ENCODE results near the gene RASA4.
"Not testable (repeated sequence)": the region's sequence is repeated elsewhere in the genome, so short reads cannot be mapped to it uniquely, and the experiment has no call there.

Gene RASA4

GRCh38 chr7:102635354-102635753 lies 18.8 kb upstream of the RASA4 start:
- not testable (repeated sequence) for DNase-seq; H3K27me3 ChIP-seq (ENCODE audit: insufficient read depth, low read length, poor library complexity); H3K9me3 ChIP-seq (ENCODE audit: insufficient read depth, low read length, severe bottlenecking); H3K4me3 ChIP-seq (ENCODE audit: low read depth in 1 of 2, low read length in 2 of 2); H3K9ac ChIP-seq (ENCODE audit: low read depth, low read length); H3K4me1 ChIP-seq (ENCODE audit: insufficient read depth, low read length); H3K4me2 ChIP-seq (ENCODE audit: insufficient read depth, low read length); H3K27ac ChIP-seq (ENCODE audit: low read length); H4K20me1 ChIP-seq (ENCODE audit: insufficient read depth, low read length); ATAC-seq (ENCODE audit: insufficient read depth, low read depth); H2AFZ ChIP-seq (ENCODE audit: low read depth, low read length); H3K36me3 ChIP-seq (ENCODE audit: insufficient read depth, low read length); H3K79me2 ChIP-seq (ENCODE audit: insufficient read depth, low read length)

DNA sequence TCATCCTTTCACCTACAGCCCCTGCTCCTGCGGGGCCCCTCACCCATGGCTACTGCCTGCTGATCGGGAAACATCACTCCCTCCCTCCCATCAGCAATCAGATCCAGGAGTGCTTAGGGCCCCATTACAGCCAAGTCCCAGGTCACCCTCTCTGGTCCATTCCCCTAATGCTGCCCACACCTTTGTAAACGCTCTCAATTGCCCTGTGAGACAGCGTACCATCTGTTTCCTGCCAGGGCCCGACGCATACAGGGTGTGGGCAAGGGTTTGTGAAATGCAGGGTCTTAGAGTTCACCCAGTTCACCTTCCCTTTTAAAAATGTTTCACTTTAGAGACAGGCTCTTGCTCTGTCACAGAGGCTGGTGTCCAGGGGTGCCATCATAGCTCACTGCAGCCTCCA lies 17.7 kb upstream of the RASA4 start:
- DNase-seq; H3K9me3 ChIP-seq (ENCODE audit: insufficient read depth, low read length, severe bottlenecking); ATAC-seq (ENCODE audit: insufficient read depth, low read depth); H3K27me3 ChIP-seq (ENCODE audit: insufficient read depth, low read length, poor library complexity); H3K4me3 ChIP-seq (ENCODE audit: low read depth in 1 of 2, low read length in 2 of 2); H2AFZ ChIP-seq (ENCODE audit: low read depth, low read length); H3K4me2 ChIP-seq (ENCODE audit: insufficient read depth, low read length); H3K4me1 ChIP-seq (ENCODE audit: insufficient read depth, low read length); H4K20me1 ChIP-seq (ENCODE audit: insufficient read depth, low read length); H3K9ac ChIP-seq (ENCODE audit: low read depth, low read length); H3K27ac ChIP-seq (ENCODE audit: low read length); H3K79me2 ChIP-seq (ENCODE audit: insufficient read depth, low read length); H3K36me3 ChIP-seq (ENCODE audit: insufficient read depth, low read length): not testable (repeated sequence)

DNA sequence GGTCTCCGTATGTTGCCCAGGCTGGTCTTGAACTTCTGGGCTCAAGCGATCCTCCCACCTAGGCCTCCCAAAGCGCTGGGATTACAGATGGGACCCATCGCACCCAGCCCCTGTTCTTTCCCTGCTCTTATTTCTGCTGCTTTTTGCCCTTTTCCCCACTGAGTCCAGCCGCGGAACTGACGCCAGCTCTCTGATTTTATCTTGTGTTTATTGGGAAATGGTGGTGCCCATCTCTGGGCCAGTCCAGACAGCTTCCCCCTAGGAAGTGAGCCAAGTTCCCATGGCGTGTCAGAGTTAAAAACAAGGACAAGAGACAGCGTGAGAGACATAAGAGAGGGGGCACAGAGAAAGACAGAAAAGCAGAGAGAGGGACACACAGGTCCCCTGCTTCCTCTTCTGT lies 14.1 kb upstream of the RASA4 start:
- H3K4me3 ChIP-seq (ENCODE audit: low read depth in 1 of 2, low read length in 2 of 2); H2AFZ ChIP-seq (ENCODE audit: low read depth, low read length); H4K20me1 ChIP-seq (ENCODE audit: insufficient read depth, low read length); ATAC-seq (ENCODE audit: insufficient read depth, low read depth); H3K36me3 ChIP-seq (ENCODE audit: insufficient read depth, low read length); H3K9ac ChIP-seq (ENCODE audit: low read depth, low read length); H3K79me2 ChIP-seq (ENCODE audit: insufficient read depth, low read length); H3K27me3 ChIP-seq (ENCODE audit: insufficient read depth, low read length, poor library complexity); H3K4me2 ChIP-seq (ENCODE audit: insufficient read depth, low read length); DNase-seq; H3K27ac ChIP-seq (ENCODE audit: low read length); H3K4me1 ChIP-seq (ENCODE audit: insufficient read depth, low read length); H3K9me3 ChIP-seq (ENCODE audit: insufficient read depth, low read length, severe bottlenecking): not testable (repeated sequence)

DNA sequence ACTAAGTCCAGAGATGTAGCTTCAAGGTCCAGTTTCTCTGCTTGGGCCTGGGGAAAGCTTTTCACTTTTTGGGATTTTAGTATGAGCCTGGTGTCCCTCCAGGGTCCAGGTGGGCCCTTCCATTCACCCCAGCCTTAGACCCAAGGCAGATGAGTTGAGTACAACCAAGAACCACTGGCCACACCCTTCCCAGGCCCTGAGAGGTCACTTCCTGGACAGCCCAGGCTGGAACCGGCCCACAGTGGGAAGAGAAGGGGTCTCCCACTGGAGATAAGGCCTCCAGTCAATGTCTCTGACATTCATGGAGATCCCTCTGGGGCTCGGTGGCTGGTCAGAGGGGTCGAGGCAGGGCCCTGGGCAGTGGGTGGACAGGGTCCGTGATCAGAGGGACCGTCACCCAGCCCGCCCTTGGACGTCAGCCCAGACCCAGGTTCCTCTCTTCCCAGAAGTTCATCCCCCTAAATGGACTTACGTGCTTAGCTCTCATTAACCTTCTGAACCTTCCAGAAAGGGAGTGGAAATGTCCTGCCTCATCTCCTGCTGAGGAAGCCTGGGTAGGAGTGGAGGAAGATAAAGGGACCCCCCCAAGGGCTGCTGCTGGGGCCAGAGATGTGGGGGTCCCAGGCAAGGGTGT lies 10.8 kb upstream of the RASA4 start:
- not testable (repeated sequence) for H3K27ac ChIP-seq (ENCODE audit: low read length); DNase-seq; H3K4me3 ChIP-seq (ENCODE audit: low read depth in 1 of 2, low read length in 2 of 2); H2AFZ ChIP-seq (ENCODE audit: low read depth, low read length); H3K9me3 ChIP-seq (ENCODE audit: insufficient read depth, low read length, severe bottlenecking); H3K36me3 ChIP-seq (ENCODE audit: insufficient read depth, low read length); H3K79me2 ChIP-seq (ENCODE audit: insufficient read depth, low read length); H3K4me1 ChIP-seq (ENCODE audit: insufficient read depth, low read length); H3K9ac ChIP-seq (ENCODE audit: low read depth, low read length); H3K27me3 ChIP-seq (ENCODE audit: insufficient read depth, low read length, poor library complexity); ATAC-seq (ENCODE audit: insufficient read depth, low read depth); H4K20me1 ChIP-seq (ENCODE audit: insufficient read depth, low read length); H3K4me2 ChIP-seq (ENCODE audit: insufficient read depth, low read length)

DNA sequence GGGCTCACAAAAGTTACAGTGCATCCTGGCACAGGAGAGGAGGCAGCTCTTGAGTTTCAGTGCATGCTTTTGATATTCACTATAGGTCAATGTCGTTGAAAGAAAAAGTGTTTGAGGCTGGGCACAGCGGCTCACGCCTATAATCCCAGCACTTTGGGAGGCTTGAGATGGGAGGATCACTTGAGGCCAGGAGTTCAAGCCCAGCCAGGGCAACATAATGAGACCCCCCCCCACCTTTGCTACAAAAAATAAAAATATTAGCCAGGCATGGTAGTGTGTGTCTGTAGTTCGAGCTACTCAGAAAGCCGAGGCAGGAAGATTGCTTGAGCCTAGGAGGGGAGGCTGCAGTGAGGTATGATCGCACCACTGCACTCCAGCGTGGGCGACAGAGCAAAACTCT lies 1.6 kb upstream of the RASA4 start:
- not testable (repeated sequence) for H3K4me2 ChIP-seq (ENCODE audit: insufficient read depth, low read length); H3K4me1 ChIP-seq (ENCODE audit: insufficient read depth, low read length); H3K9ac ChIP-seq (ENCODE audit: low read depth, low read length); H4K20me1 ChIP-seq (ENCODE audit: insufficient read depth, low read length); DNase-seq; H3K4me3 ChIP-seq (ENCODE audit: low read depth in 1 of 2, low read length in 2 of 2); H3K79me2 ChIP-seq (ENCODE audit: insufficient read depth, low read length); ATAC-seq (ENCODE audit: insufficient read depth, low read depth); H3K27ac ChIP-seq (ENCODE audit: low read length); H3K27me3 ChIP-seq (ENCODE audit: insufficient read depth, low read length, poor library complexity); H3K36me3 ChIP-seq (ENCODE audit: insufficient read depth, low read length); H3K9me3 ChIP-seq (ENCODE audit: insufficient read depth, low read length, severe bottlenecking); H2AFZ ChIP-seq (ENCODE audit: low read depth, low read length)

- H3K9ac ChIP-seq (ENCODE audit: low read depth, low read length); H3K79me2 ChIP-seq (ENCODE audit: insufficient read depth, low read length); H3K27me3 ChIP-seq (ENCODE audit: insufficient read depth, low read length, poor library complexity); DNase-seq; H3K4me3 ChIP-seq (ENCODE audit: low read depth in 1 of 2, low read length in 2 of 2); H3K4me1 ChIP-seq (ENCODE audit: insufficient read depth, low read length); H3K36me3 ChIP-seq (ENCODE audit: insufficient read depth, low read length); H3K4me2 ChIP-seq (ENCODE audit: insufficient read depth, low read length); H2AFZ ChIP-seq (ENCODE audit: low read depth, low read length); H3K27ac ChIP-seq (ENCODE audit: low read length); H4K20me1 ChIP-seq (ENCODE audit: insufficient read depth, low read length); H3K9me3 ChIP-seq (ENCODE audit: insufficient read depth, low read length, severe bottlenecking); ATAC-seq (ENCODE audit: insufficient read depth, low read depth): not testable (repeated sequence)
Measured at GRCh38 chr7:102615930-102616329, 626 bp downstream of the RASA4 start.

- not testable (repeated sequence) for H3K27ac ChIP-seq (ENCODE audit: low read length); H3K79me2 ChIP-seq (ENCODE audit: insufficient read depth, low read length); H3K4me3 ChIP-seq (ENCODE audit: low read depth in 1 of 2, low read length in 2 of 2); H3K27me3 ChIP-seq (ENCODE audit: insufficient read depth, low read length, poor library complexity); H2AFZ ChIP-seq (ENCODE audit: low read depth, low read length); H3K9me3 ChIP-seq (ENCODE audit: insufficient read depth, low read length, severe bottlenecking); ATAC-seq (ENCODE audit: insufficient read depth, low read depth); H3K4me2 ChIP-seq (ENCODE audit: insufficient read depth, low read length); H3K9ac ChIP-seq (ENCODE audit: low read depth, low read length); DNase-seq; H3K36me3 ChIP-seq (ENCODE audit: insufficient read depth, low read length); H4K20me1 ChIP-seq (ENCODE audit: insufficient read depth, low read length); H3K4me1 ChIP-seq (ENCODE audit: insufficient read depth, low read length)
Measured at GRCh38 chr7:102614873-102615272, 1.7 kb downstream of the RASA4 start.

DNA sequence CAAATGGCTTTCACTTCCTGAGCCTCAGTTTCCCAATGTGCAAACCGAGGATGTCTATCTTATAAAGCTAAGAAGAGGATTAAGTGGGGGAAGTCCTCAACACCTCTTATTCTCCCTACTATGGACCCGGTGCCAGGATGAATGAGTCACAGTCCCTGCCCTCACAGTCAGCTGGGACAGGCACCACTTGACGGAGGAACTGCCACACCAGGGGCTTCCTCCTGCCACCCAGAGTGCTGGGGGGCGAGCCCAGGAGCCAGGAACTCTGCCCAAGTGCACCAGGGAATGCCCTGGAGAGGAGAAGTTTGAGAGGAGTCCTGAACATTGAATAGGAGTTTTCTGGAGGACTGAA lies 2.2 kb downstream of the RASA4 start:
- not testable (repeated sequence) for H3K27ac ChIP-seq (ENCODE audit: low read length); H4K20me1 ChIP-seq (ENCODE audit: insufficient read depth, low read length); H2AFZ ChIP-seq (ENCODE audit: low read depth, low read length); H3K79me2 ChIP-seq (ENCODE audit: insufficient read depth, low read length); H3K4me2 ChIP-seq (ENCODE audit: insufficient read depth, low read length); ATAC-seq (ENCODE audit: insufficient read depth, low read depth); H3K9me3 ChIP-seq (ENCODE audit: insufficient read depth, low read length, severe bottlenecking); H3K36me3 ChIP-seq (ENCODE audit: insufficient read depth, low read length); H3K4me1 ChIP-seq (ENCODE audit: insufficient read depth, low read length); H3K9ac ChIP-seq (ENCODE audit: low read depth, low read length); H3K27me3 ChIP-seq (ENCODE audit: insufficient read depth, low read length, poor library complexity); H3K4me3 ChIP-seq (ENCODE audit: low read depth in 1 of 2, low read length in 2 of 2); DNase-seq
